HTR-8/SVneo (cell line): ENCODE results near the gene ARHGAP23.

ENCODE experiments used
- DNase-seq: peaks from one replicate; pipeline ENCODE4 v3.0.0; 2011; ENCODE audit warnings: low spot score, mixed read lengths; ENCODE audit not compliant: insufficient read length
- FAIRE-seq: peaks from 2 replicates; lab custom pipeline; 2011; peaks lifted over from hg19 to GRCh38; lab: Jason Lieb, UNC

ARHGAP23 gene

GRCh38 chr17:38560503-38561318 lies 132.4 kb downstream of the ARHGAP23 start:
- FAIRE-seq: no peak
- DNase-seq: no peak

GRCh38 chr17:38561416-38562214 lies 133.4 kb downstream of the ARHGAP23 start:
- no peak for DNase-seq
- no peak for FAIRE-seq
